Hepatocyte (in vitro differentiated cells): Measurements from ENCODE around the gene UBE2L5. TPM values are rescaled to one million over a fixed set of nuclear protein-coding genes. Genes with fewer than 3 reads are reported as not detected.

Experiments
- DNase-seq: peaks from one replicate; pipeline ENCODE4 v3.0.0-alpha.2; 2016; ENCODE audit warnings: low spot score
- H2AFZ ChIP-seq: fragments of 200-600 bp; sonication (generic); 2 replicates; pipeline ENCODE4 v1.6.0; 2016; ENCODE audit warnings: antibody characterized with exemption, mild to moderate bottlenecking
- H3K27ac ChIP-seq: fragments of 200-600 bp; sonication (generic); 2 replicates; pipeline ENCODE4 v1.5.1; 2016; ENCODE audit warnings: mild to moderate bottlenecking
- H3K27me3 ChIP-seq: fragments of 200-600 bp; sonication (generic); 2 replicates; pipeline ENCODE4 v1.6.1; 2016
- H3K36me3 ChIP-seq: fragments of 200-600 bp; sonication (generic); replicated peaks from 2 replicates; pipeline ENCODE4 v1.5.1; 2016; ENCODE audit warnings: low read depth; ENCODE audit not compliant: insufficient read depth
- H3K4me1 ChIP-seq: fragments of 200-600 bp; sonication (generic); 2 replicates; pipeline ENCODE4 v1.5.1; 2016; ENCODE audit warnings: mild to moderate bottlenecking, moderate library complexity; ENCODE audit not compliant: insufficient read depth
- H3K4me2 ChIP-seq: fragments of 200-600 bp; sonication (generic); 2 replicates; pipeline ENCODE4 v1.6.0; 2016
- H3K4me3 ChIP-seq: fragments of 200-600 bp; sonication (generic); 2 replicates; pipeline ENCODE4 v1.5.1; 2016; ENCODE audit warnings: mild to moderate bottlenecking
- H3K79me2 ChIP-seq: fragments of 200-600 bp; sonication (generic); 2 replicates; pipeline ENCODE4 v1.6.0; 2017; ENCODE audit warnings: mild to moderate bottlenecking
- H3K9me2 ChIP-seq: fragments of 200-600 bp; sonication (generic); replicated peaks from 2 replicates; pipeline ENCODE4 v1.6.0; 2017; ENCODE audit warnings: mild to moderate bottlenecking; ENCODE audit not compliant: insufficient read depth
- H3K9me3 ChIP-seq: fragments of 200-600 bp; sonication (generic); 2 replicates; pipeline ENCODE4 v1.5.1; 2016; ENCODE audit warnings: low read depth, mild to moderate bottlenecking
- H4K20me1 ChIP-seq: fragments of 200-600 bp; sonication (generic); 2 replicates; pipeline ENCODE4 v1.6.0; 2016; ENCODE audit warnings: mild to moderate bottlenecking; ENCODE audit not compliant: insufficient read depth, poor library complexity, severe bottlenecking
- CTCF ChIP-seq: fragments of 200-600 bp; sonication (generic); IDR thresholded peaks from 2 replicates; pipeline ENCODE4 v1.5.1; 2016; ENCODE audit warnings: antibody characterized with exemption, mild to moderate bottlenecking; ENCODE audit not compliant: poor library complexity
- EZH2 ChIP-seq: fragments of 200-600 bp; sonication (generic); IDR thresholded peaks from 2 replicates; pipeline ENCODE4 v1.6.1; 2016; ENCODE audit warnings: antibody characterized with exemption, mild to moderate bottlenecking, borderline replicate concordance
- EZH2phosphoT487 ChIP-seq: fragments of 200-600 bp; sonication (generic); IDR thresholded peaks from one replicate; pipeline ENCODE4 v1.6.1; 2018; ENCODE audit warnings: antibody characterized with exemption, mild to moderate bottlenecking, low read depth, moderate library complexity; ENCODE audit not compliant: unreplicated experiment, severe bottlenecking
- WGBS: methylation state at CpG from one replicate; pipeline ENCODE4 v1.1.6; 2016; ENCODE audit warnings: low lambda C conversion rate; ENCODE audit errors: missing lambda C conversion rate; 5-methylcytosine and 5-hydroxymethylcytosine counted together
- polyA plus RNA-seq: library from polyadenylated mRNA; unstranded; fragments of >200 nt; fragmentation: Nextera tagmentation; extraction: Ambion mirVana; gene quantifications from 2 replicates; pipeline ENCODE4 v1.2.1, GENCODE V29; 2016
- total RNA-seq: library from RNA; depleted of rRNA; stranded (reverse); fragments of >200 nt; gene quantifications from 2 replicates; pipeline ENCODE4 v1.2.3, GENCODE V29; 2014

The UBE2L5 gene
- total and polyA plus RNA-seq, 2 experiments from 2014 or later, result not detected

GRCh38 chr13:30431269-30431940, 9.1 kb downstream of the UBE2L5 start:
- no peaks in the 10 kb centered on the region for H3K36me3 ChIP-seq
- no peaks in the 10 kb centered on the region for H3K9me2 ChIP-seq
- H3K4me2 ChIP-seq, result no peak overlapping the region
- no peaks in the 10 kb centered on the region for H3K9me3 ChIP-seq
- H3K79me2 ChIP-seq, result no peaks in the 10 kb centered on the region
- 50% methylated on average over 2 of the region's 2 CpGs for WGBS
- DNase-seq, result peak; percentile 46
- H4K20me1 ChIP-seq, result no peaks in the 10 kb centered on the region
- no peak overlapping the region for H3K4me3 ChIP-seq
- no peaks in the 10 kb centered on the region for H3K27me3 ChIP-seq
- H2AFZ ChIP-seq, result no peak overlapping the region
- peaks cover 7% of the 10 kb centered on the region for H3K4me1 ChIP-seq
- H3K27ac ChIP-seq, result peak overlapping the region; percentile 30
- TF ChIP-seq CTCF (no peak), EZH2 (no peak), EZH2phosphoT487 (no peak)

- Histone ChIP-seq H3K4me2 (no peak overlapping the region), H2AFZ (no peak overlapping the region), H3K4me3 (no peak overlapping the region), H3K27ac (no peak overlapping the region), H4K20me1 (no peaks in the 10 kb centered on the region), H3K27me3 (peaks cover 8% of the 10 kb centered on the region), H3K9me2 (no peaks in the 10 kb centered on the region), H3K9me3 (no peaks in the 10 kb centered on the region), H3K79me2 (no peaks in the 10 kb centered on the region), H3K36me3 (no peaks in the 10 kb centered on the region), H3K4me1 (peaks cover under 1% of the 10 kb centered on the region)
- DNase-seq, result no peak
- 81% methylated on average over 3 of the region's 3 CpGs for WGBS
- no peak for TF ChIP-seq EZH2phosphoT487
- no peak for TF ChIP-seq EZH2
- no peak for TF ChIP-seq CTCF
These were observed 13.7 kb downstream of the UBE2L5 start for GRCh38 chr13:30435911-30436451.

GRCh38 chr13:30437177-30437576, 14.9 kb downstream of the UBE2L5 start:
- WGBS, result 89% methylated on average over 8 of the region's 8 CpGs
- H3K36me3 ChIP-seq, result no peaks in the 10 kb centered on the region
- H3K27me3 ChIP-seq, result peaks cover 8% of the 10 kb centered on the region
- no peak overlapping the region for H2AFZ ChIP-seq
- H3K27ac ChIP-seq, result no peak overlapping the region
- no peak overlapping the region for H3K4me2 ChIP-seq
- no peaks in the 10 kb centered on the region for H3K79me2 ChIP-seq
- H4K20me1 ChIP-seq, result no peaks in the 10 kb centered on the region
- TF ChIP-seq EZH2phosphoT487 (no peak), EZH2 (no peak), CTCF (no peak)
- no peak for DNase-seq
- no peak overlapping the region for H3K4me3 ChIP-seq
- no peaks in the 10 kb centered on the region for H3K9me2 ChIP-seq
- H3K4me1 ChIP-seq, result no peaks in the 10 kb centered on the region
- no peaks in the 10 kb centered on the region for H3K9me3 ChIP-seq
